ENCODE results near the gene RHD. TPM values are rescaled to one million over a fixed set of nuclear protein-coding genes. Genes with fewer than 3 reads are reported as not detected.
"Not testable (repeated sequence)": the region's sequence is repeated elsewhere in the genome, so short reads cannot be mapped to it uniquely, and the experiment has no call there.

The RHD gene
- total and polyA plus RNA-seq, 2 donors (not counting 1 experiment from before 2014, with no cell fraction given): not detected

- H3K4me1 ChIP-seq (ENCODE audit: control insufficient read depth in 2 of 2, insufficient read depth in 2 of 2, low read length in 2 of 2); H2AFZ ChIP-seq (ENCODE audit: insufficient read depth, low read depth, low read length, poor library complexity, severe bottlenecking); H3K4me3 Mint-ChIP-seq; H3K4me3 ChIP-seq (ENCODE audit: control extremely low read depth in 1 of 5, extremely low read depth in 1 of 5, insufficient read depth in 1 of 5, low read depth in 2 of 5, low read length in 4 of 5); H4K20me1 ChIP-seq (ENCODE audit: control insufficient read depth, insufficient read depth, low read length, poor library complexity, severe bottlenecking); H3K9ac ChIP-seq (ENCODE audit: low read length); ATAC-seq (ENCODE audit: low read depth); POLR2A ChIA-PET; H3K27ac Mint-ChIP-seq; H3K36me3 ChIP-seq (replicated peaks in 1 of 2; ENCODE audit: control extremely low read depth in 1 of 2, control insufficient read depth in 1 of 2, extremely low read depth in 1 of 2, insufficient read depth in 2 of 2, low read length in 1 of 2); H3K4me2 ChIP-seq (replicated peaks; ENCODE audit: low read depth, low read length, poor library complexity, severe bottlenecking); DNase-seq; H3K9me3 ChIP-seq (ENCODE audit: control extremely low read depth in 1 of 3, control insufficient read depth in 2 of 3, insufficient read depth in 1 of 3, low read length in 2 of 3); H3K27me3 ChIP-seq (replicated peaks in 1 of 4; ENCODE audit: control extremely low read depth in 1 of 4, control insufficient read depth in 3 of 4, insufficient read depth in 4 of 4, low read length in 3 of 4); H3K79me2 ChIP-seq (ENCODE audit: control insufficient read depth, insufficient read depth, low read length); H3K27me3 Mint-ChIP-seq; intact Hi-C loops (cut with micrococcal nuclease); H3K27ac ChIP-seq (ENCODE audit: low read length in 2 of 2); H3K9me3 Mint-ChIP-seq (ENCODE audit: insufficient read depth); CTCF ChIA-PET: not testable (repeated sequence)
- no CpG with 5 or more reads among the region's 4 CpGs for WGBS (ENCODE audit: insufficient coverage)
- H3K4me1 Mint-ChIP-seq: peaks cover 23% of the 10 kb centered on the region
Measured at GRCh38 chr1:25328791-25329185, 56.5 kb downstream of the RHD start.

- H3K4me1 Mint-ChIP-seq: peaks cover 27% of the 10 kb centered on the region
- H3K9me3 Mint-ChIP-seq (ENCODE audit: insufficient read depth); DNase-seq; H3K27me3 ChIP-seq (replicated peaks in 1 of 4; ENCODE audit: control extremely low read depth in 1 of 4, control insufficient read depth in 3 of 4, insufficient read depth in 4 of 4, low read length in 3 of 4); H3K4me1 ChIP-seq (ENCODE audit: control insufficient read depth in 2 of 2, insufficient read depth in 2 of 2, low read length in 2 of 2); H3K36me3 ChIP-seq (replicated peaks in 1 of 2; ENCODE audit: control extremely low read depth in 1 of 2, control insufficient read depth in 1 of 2, extremely low read depth in 1 of 2, insufficient read depth in 2 of 2, low read length in 1 of 2); H2AFZ ChIP-seq (ENCODE audit: insufficient read depth, low read depth, low read length, poor library complexity, severe bottlenecking); H3K27ac ChIP-seq (ENCODE audit: low read length in 2 of 2); intact Hi-C loops (cut with micrococcal nuclease); H3K4me3 Mint-ChIP-seq; ATAC-seq (ENCODE audit: low read depth); H3K9ac ChIP-seq (ENCODE audit: low read length); H3K4me2 ChIP-seq (replicated peaks; ENCODE audit: low read depth, low read length, poor library complexity, severe bottlenecking); H3K27ac Mint-ChIP-seq; CTCF ChIA-PET; H3K27me3 Mint-ChIP-seq; H3K4me3 ChIP-seq (ENCODE audit: control extremely low read depth in 1 of 5, extremely low read depth in 1 of 5, insufficient read depth in 1 of 5, low read depth in 2 of 5, low read length in 4 of 5); POLR2A ChIA-PET; H3K79me2 ChIP-seq (ENCODE audit: control insufficient read depth, insufficient read depth, low read length); H3K9me3 ChIP-seq (ENCODE audit: control extremely low read depth in 1 of 3, control insufficient read depth in 2 of 3, insufficient read depth in 1 of 3, low read length in 2 of 3); H4K20me1 ChIP-seq (ENCODE audit: control insufficient read depth, insufficient read depth, low read length, poor library complexity, severe bottlenecking): not testable (repeated sequence)
- 100% methylated on average over 1 of the region's 5 CpGs for WGBS (ENCODE audit: insufficient coverage)
Measured at GRCh38 chr1:25329336-25329735, 57.0 kb downstream of the RHD start.

GRCh38 chr1:25329950-25330349 lies 57.6 kb downstream of the RHD start:
- H3K4me2 ChIP-seq (replicated peaks; ENCODE audit: low read depth, low read length, poor library complexity, severe bottlenecking); CTCF ChIA-PET; H3K36me3 ChIP-seq (replicated peaks in 1 of 2; ENCODE audit: control extremely low read depth in 1 of 2, control insufficient read depth in 1 of 2, extremely low read depth in 1 of 2, insufficient read depth in 2 of 2, low read length in 1 of 2); H3K4me3 ChIP-seq (ENCODE audit: control extremely low read depth in 1 of 5, extremely low read depth in 1 of 5, insufficient read depth in 1 of 5, low read depth in 2 of 5, low read length in 4 of 5); H3K4me1 ChIP-seq (ENCODE audit: control insufficient read depth in 2 of 2, insufficient read depth in 2 of 2, low read length in 2 of 2); ATAC-seq (ENCODE audit: low read depth); H2AFZ ChIP-seq (ENCODE audit: insufficient read depth, low read depth, low read length, poor library complexity, severe bottlenecking); H3K9me3 Mint-ChIP-seq (ENCODE audit: insufficient read depth); DNase-seq; H3K9me3 ChIP-seq (ENCODE audit: control extremely low read depth in 1 of 3, control insufficient read depth in 2 of 3, insufficient read depth in 1 of 3, low read length in 2 of 3); H3K4me3 Mint-ChIP-seq; H3K9ac ChIP-seq (ENCODE audit: low read length); POLR2A ChIA-PET; H3K27me3 ChIP-seq (replicated peaks in 1 of 4; ENCODE audit: control extremely low read depth in 1 of 4, control insufficient read depth in 3 of 4, insufficient read depth in 4 of 4, low read length in 3 of 4); H3K27ac ChIP-seq (ENCODE audit: low read length in 2 of 2); H3K79me2 ChIP-seq (ENCODE audit: control insufficient read depth, insufficient read depth, low read length); H3K27me3 Mint-ChIP-seq; H4K20me1 ChIP-seq (ENCODE audit: control insufficient read depth, insufficient read depth, low read length, poor library complexity, severe bottlenecking): not testable (repeated sequence)
- intact Hi-C loops (cut with micrococcal nuclease): loop anchor here (10.0 kb wide), 1 partner anchor 685 kb away; the partner anchor contains the start of gene SRRM1
- peaks cover 31% of the 10 kb centered on the region for H3K4me1 Mint-ChIP-seq
- WGBS (ENCODE audit: insufficient coverage): no CpG with 5 or more reads among the region's 5 CpGs
- peak overlapping the region; percentile 3 for H3K27ac Mint-ChIP-seq

- H3K27me3 ChIP-seq (replicated peaks in 1 of 4; ENCODE audit: control extremely low read depth in 1 of 4, control insufficient read depth in 3 of 4, insufficient read depth in 4 of 4, low read length in 3 of 4); H3K9me3 Mint-ChIP-seq (ENCODE audit: insufficient read depth); ATAC-seq (ENCODE audit: low read depth); H3K27me3 Mint-ChIP-seq; H3K9me3 ChIP-seq (ENCODE audit: control extremely low read depth in 1 of 3, control insufficient read depth in 2 of 3, insufficient read depth in 1 of 3, low read length in 2 of 3); CTCF ChIA-PET; POLR2A ChIA-PET; H3K36me3 ChIP-seq (replicated peaks in 1 of 2; ENCODE audit: control extremely low read depth in 1 of 2, control insufficient read depth in 1 of 2, extremely low read depth in 1 of 2, insufficient read depth in 2 of 2, low read length in 1 of 2): not testable (repeated sequence)
- Histone ChIP-seq H2AFZ (ENCODE audit: insufficient read depth, low read depth, low read length, poor library complexity, severe bottlenecking) (peak overlapping the region; percentile 58), H3K27ac (ENCODE audit: low read length in 2 of 2) (peak overlapping the region in 1 of 2 donors; percentile 33), H3K4me2 (replicated peaks; ENCODE audit: low read depth, low read length, poor library complexity, severe bottlenecking) (peak overlapping the region; percentile 66), H3K9ac (ENCODE audit: low read length) (peak overlapping the region; percentile 70), H3K4me3 (ENCODE audit: control extremely low read depth in 1 of 5, extremely low read depth in 1 of 5, insufficient read depth in 1 of 5, low read depth in 2 of 5, low read length in 4 of 5) (peak overlapping the region; percentile 53 to 85 (median 65)), H3K4me1 (ENCODE audit: control insufficient read depth in 2 of 2, insufficient read depth in 2 of 2, low read length in 2 of 2) (peaks cover 14% of the 10 kb centered on the region in 2 donors), H4K20me1 (ENCODE audit: control insufficient read depth, insufficient read depth, low read length, poor library complexity, severe bottlenecking) (peaks cover 24% of the 10 kb centered on the region), H3K79me2 (ENCODE audit: control insufficient read depth, insufficient read depth, low read length) (peaks cover 42% of the 10 kb centered on the region)
- H3K4me3 Mint-ChIP-seq: peak overlapping the region; percentile 94
- peaks cover 35% of the 10 kb centered on the region for H3K4me1 Mint-ChIP-seq
- peak; percentile 46 for DNase-seq
- H3K27ac Mint-ChIP-seq: peak overlapping the region; percentile 85
- no CpG with 5 or more reads among the region's 29 CpGs for WGBS (ENCODE audit: insufficient coverage)
- intact Hi-C loops (cut with micrococcal nuclease): loop anchor here (5.0 to 10.0 kb wide), 2 partner anchors 95 to 692 kb away; partner anchors contain the start of genes MACO1 and SRRM1
Measured at GRCh38 chr1:25336922-25337354, 64.6 kb downstream of the RHD start.
